KBM-7 (cell line): Measurements from ENCODE around the gene NUSAP1.
"Not testable (repeated sequence)": the region's sequence is repeated elsewhere in the genome, so short reads cannot be mapped to it uniquely, and the experiment has no call there.

Experiments
- DNase-seq: peaks from one replicate; pipeline ENCODE4 v3.0.0-alpha.2; 2015
- in situ Hi-C: fragments of 300-500 bp; cut with MboI; formaldehyde crosslinking; loops from 2 replicates; pipeline ENCODE4 v1.14.3; 2020; ENCODE audit warnings: low sequenced_read_pairs, low pct_unique_long_range_greater_than_20kb, mixed read lengths

Gene NUSAP1

GRCh38 chr15:41401904-41402267, 69.2 kb downstream of the NUSAP1 start:
- DNase-seq: no peak
- in situ Hi-C loops: no loop called here

DNA sequence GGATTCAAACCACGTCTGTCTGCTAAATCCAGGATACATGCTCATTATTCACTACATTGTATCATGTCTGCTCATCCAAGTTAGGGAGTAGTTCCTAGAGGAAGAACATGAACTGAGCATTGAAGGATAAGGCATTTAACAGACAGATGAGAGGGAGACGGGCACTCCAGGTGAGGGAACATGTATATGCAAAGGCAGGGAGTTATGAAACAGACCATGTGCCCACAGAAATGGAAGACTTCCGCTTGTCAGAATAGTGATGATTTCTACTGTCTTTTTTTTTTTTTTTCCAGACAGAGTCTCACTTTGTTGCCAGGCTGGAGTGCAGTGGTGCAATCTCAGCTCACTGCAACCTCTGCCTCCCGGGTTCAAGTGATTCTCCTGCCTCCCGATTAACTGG, 74.7 kb downstream of the NUSAP1 start:
- DNase-seq: no peak
- in situ Hi-C loops: no loop called here

GRCh38 chr15:41408234-41408641, 75.6 kb downstream of the NUSAP1 start:
- in situ Hi-C loops: no loop called here
- no peak for DNase-seq

GRCh38 chr15:41411031-41411430, 78.3 kb downstream of the NUSAP1 start:
- in situ Hi-C loops: no loop called here
- no peak for DNase-seq

- in situ Hi-C loops: no loop called here
- no peak for DNase-seq
Measured at GRCh38 chr15:41411441-41411840, 78.8 kb downstream of the NUSAP1 start.

DNA sequence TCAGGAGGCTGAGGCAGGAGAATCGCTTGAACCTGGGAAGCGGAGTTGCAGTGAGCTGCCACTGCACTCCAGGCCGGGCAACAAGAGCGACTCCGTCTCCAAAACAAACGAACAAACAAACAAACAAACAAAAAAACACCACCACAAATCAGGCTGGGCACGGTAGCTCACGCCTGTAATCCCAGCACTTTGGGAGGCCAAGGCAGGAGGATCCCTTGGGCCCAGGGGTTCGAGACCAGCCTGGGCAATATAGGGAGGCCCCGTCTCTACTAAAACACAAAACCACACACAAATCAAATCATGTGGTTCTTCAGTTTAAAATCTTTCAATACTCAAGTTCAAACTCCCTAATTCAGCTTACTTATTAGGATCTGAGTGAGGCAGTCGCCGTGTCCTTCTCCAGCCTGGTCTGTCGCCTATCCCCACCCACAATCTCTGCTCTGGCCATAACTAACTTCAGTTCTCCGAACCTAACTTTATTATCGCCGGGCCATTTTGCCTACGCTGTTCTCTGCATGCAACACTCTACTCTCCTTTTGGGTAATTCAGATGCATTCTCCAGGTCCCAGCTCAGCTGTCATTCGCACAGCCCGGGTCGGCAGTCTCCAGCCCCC, 83.6 kb downstream of the NUSAP1 start:
- in situ Hi-C loops: no loop called here
- DNase-seq: peak; percentile 57

DNA sequence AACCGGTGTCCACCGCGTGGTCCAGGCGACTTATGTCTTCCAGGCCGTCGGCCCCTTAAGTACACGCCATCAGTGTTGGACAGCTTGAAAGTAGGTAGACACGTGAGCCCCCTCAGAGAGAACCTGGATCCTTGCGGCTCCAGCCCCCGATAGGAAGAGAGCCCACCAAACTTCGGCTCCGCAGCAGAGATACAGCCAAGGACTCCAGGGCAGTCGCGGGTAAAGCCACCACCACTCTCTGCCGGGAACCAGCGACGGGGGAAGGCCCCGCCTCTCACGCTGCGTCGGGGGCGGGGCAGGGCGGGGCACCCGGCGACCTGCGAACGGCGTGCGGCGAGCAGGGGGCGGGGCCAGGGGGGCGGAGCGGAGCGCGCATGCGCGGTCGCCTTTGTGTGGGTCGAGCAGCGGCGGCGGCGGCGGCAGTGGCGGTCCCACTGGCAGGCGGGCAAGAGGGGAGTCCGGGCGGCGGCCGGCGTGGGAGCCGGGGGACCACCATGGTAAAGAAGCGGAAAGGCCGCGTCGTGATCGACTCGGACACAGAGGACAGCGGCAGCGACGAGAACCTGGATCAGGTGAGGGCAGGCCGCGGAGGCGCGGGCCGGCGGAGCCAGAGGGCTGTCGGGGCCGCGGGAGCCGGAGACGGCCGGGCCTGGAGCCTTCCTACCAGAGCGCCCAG, 84.2 kb downstream of the NUSAP1 start, which contains the start of gene RTF1:
RTF1 (plus strand) TSS at position 354 of the 676 bp plus-strand sequence; CDS start at position 375, 21 bp downstream.
- in situ Hi-C loops: no loop called here
- peak; percentile 91 for DNase-seq

DNA sequence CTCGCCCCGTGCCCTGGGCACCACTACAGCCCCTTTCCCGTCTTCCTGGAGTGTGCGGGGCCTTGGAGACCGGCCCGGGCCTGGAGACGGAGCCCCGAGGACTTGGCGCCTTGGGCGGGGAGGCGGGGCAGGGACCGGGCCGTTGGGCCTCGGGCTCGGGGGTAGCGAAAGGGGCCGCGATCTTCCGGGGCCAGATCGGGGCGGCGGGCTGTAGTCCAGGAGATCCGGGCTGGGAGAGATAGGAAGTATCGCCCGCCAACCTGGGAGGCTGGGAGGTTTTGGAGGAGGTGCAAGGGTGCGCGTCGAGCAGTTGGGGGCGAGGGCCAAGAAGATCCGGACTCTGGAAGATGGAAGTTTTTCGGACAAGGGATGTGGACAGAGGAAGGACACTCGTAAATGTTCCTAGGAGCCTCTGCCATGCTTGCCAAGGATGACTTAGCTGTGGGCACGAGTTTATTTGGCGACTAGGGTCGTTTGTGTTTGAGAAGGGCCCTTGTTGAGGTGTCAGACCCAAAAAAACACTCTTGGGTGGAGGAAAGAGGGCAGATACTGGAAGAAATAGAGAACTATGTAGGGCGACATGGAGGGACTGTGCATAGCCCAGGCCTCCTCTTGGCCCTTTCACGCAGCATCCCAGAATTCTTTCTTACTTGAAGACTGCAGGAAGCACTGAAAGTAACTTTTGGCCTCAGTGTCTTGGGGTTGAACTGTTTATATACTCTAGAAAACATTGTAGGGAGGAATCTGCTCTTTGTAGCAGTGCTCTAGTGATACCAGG, 84.9 kb downstream of the NUSAP1 start:
- in situ Hi-C loops: no loop called here
- peak; percentile 47 for DNase-seq

DNA sequence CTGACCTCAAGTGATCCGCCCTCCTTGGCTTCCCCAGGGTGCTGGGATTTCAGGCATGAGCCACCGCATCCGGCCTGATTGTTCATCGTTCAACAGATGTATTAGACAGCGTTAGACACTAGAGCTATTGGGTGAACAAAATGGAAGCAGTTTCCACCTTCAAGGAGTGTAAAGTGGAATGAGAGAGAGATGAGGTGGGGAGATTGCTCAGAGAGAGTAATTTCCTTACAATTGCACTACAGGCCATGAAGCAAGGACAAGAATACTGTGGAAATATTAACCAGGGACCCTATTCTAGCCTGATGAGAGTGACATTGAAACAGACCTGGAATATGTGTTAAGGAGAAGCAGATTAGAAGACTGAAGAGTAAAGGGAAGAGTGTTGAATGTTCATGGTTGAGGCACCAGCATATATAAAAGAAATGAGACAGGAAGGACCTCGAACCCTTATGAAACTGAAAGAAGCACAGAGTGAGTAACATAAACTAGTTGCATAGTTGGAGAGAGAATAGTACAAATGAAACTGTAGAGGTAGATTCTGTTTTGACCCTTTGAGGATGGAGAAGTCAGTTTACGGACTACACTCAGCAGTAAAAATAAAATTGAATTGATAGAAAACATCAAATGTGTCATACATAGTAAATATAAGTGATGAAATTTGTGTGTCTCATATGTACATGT, 91.4 kb downstream of the NUSAP1 start:
- in situ Hi-C loops: no loop called here
- DNase-seq: no peak

DNA sequence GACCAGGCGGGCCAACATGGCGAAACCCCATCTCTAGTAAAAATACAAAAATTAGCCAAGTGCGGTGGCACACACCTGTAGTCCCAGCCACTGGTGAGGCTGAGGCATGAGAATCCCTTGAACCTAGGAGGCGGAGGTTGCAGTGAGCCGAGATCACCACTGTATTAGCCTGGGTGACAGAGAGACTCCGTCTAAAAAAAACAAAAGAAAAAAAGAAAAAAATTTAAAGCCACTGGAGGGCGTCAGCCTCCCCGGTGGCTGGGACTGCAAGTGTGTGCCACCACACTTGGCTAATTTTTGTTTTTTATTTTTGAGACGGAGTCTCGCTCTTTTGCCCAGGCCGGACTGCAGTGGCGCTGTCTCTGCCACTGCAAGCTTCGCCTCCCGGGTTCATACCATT, 92.1 kb downstream of the NUSAP1 start:
- in situ Hi-C loops: no loop called here
- DNase-seq: peak; percentile 25

GRCh38 chr15:41425907-41426306, 93.2 kb downstream of the NUSAP1 start:
- in situ Hi-C loops, DNase-seq: not testable (repeated sequence)

DNA sequence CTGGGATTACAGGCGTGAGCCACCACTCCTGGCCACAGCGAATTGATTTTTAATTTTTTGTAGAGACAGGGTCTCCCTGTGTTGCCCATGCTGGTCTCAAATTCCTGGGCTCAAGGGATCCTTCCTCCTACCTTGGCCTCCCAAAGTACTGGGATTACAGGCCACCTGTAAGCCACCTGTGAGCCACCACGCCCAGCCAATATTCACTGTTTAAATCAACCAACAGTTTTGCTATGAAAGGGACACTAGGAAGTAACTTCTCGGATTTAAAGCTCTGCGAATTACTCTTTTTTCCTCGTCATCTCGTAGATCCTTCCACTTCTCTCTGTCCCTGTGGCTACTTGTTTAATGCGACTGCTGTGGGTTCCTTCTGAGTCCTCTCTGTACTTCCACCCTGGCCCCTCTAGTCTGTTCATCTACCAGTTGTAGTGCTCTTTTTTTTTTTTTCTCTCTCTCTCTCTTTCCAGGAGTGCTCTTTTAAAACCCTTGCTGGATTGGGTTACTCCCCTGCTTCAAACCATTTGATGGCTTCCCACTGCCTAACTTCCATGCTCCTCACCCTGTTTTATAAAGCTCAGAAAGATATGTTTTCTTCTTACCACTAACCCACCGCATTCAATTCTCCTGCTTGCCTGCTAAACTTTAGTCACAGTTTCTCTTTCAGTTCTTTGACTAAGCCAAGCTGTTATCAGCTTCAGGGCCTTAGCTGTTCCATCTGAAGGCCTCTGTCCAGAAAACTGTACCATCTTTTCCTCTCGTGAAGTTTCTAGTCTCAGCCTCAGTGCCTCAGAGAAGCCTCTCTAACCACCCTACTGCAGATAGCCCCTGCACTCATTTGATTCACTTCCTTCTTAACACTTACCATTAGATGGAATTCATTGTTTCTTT, 96.6 kb downstream of the NUSAP1 start:
- in situ Hi-C loops: no loop called here
- DNase-seq: no peak
